Stimulated activated CD8-positive, alpha-beta memory T cell treated with anti-CD3 and anti-CD28 coated beads, Interleukin-7, amount 100 ng/mL, for 4 hours (primary cell): ENCODE results near the gene CD320.

Source experiments
- DNase-seq, 2 donors: peaks; one replicate each; pipeline ENCODE4 v3.0.0-alpha.2; 2020; ENCODE audit warnings: low read depth in 2 of 2

The CD320 gene

GRCh38 chr19:8255426-8256125 lies 52.6 kb downstream of the CD320 start:
- DNase-seq: no peak

- DNase-seq: no peak
Observed at GRCh38 chr19:8254286-8255001, 53.7 kb downstream of the CD320 start.

- DNase-seq: no peak
Observed at GRCh38 chr19:8253678-8254077, 54.5 kb downstream of the CD320 start.

DNA sequence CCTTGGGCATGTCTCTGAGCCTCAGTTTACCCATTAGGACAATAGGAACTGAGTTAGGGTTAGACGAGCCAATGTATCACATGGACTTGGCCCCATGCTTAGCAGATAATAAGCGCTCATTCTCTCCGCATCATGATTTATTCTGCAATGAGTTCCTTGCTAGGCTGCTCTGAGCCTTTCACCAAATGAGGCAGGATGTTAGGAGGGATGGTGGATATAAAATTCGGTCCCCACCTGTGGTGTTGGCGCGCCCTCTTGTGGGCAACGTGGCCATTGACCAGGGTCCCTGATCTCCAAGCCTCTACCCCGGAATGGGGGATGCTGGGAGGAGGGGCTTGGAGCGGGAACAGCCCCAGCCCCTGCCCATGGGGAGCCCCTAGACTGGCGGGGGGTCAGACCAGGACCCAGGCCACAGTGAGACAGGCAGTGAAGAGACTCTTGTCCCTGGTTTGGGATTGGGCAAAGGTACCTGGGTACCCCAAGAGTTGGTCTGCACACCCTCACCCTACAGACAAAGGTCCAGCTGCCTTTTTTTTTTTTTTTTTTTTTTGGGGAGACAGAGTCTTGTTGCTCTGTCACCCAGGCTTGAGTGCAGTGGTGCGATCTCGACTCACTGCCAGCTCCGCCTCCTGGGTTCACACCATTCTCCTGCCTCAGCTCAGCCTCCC lies 55.1 kb downstream of the CD320 start:
- DNase-seq: peak; percentile 62 to 76
